ENCODE results near the gene CLEC10A. TPM values are rescaled to one million over a fixed set of nuclear protein-coding genes. Genes with fewer than 3 reads are reported as not detected.

CLEC10A gene
- total and polyA plus RNA-seq, 2 donors (not counting 3 experiments of a cell fraction or from before 2014, with no cell fraction given) = 0.14 TPM; not detected in 1

DNA sequence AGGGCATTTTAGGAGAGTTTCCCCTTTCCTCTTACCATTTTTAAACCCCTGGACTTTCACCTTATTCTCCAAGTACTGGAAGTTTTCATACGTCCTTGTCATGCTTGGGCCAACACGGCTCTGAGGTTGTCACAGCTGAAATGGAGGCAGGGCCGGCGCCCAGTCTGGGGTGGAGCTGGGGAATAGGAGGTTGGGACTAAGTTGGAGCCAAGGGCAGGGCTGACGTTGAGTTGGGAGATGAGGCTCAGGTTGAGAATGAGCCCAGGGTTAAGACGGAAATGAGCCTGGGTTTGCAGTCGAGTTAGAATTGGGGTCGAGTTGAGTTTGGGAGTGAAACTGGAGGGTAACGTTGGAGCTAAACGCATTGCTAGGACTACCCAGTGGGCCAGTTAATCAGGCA lies 1.3 kb downstream of the CLEC10A start:
- ChIA-PET CTCF (interaction anchor here (1.1 kb wide), 3 partner anchors 8 to 136 kb away, joined by 3 read pairs; no protein-coding TSS in a partner anchor), POLR2A (no interaction called here)
- Histone ChIP-seq H3K9me1 (replicated peaks; ENCODE audit: control insufficient read depth, extremely low read depth, insufficient read depth, low read length) (no peaks in the 10 kb centered on the region), H2AFZ (ENCODE audit: low read depth, low read length) (no peak overlapping the region), H3K4me2 (ENCODE audit: insufficient read depth, low read length) (no peak overlapping the region), H3K27me3 (ENCODE audit: control insufficient read depth in 2 of 2, insufficient read depth in 2 of 2, low read length in 2 of 2) (no peaks in the 10 kb centered on the region), H3K9me3 (replicated peaks; ENCODE audit: control insufficient read depth, insufficient read depth, low read length) (no peaks in the 10 kb centered on the region), H3K36me3 (ENCODE audit: control insufficient read depth in 2 of 2, extremely low read depth in 1 of 2, insufficient read depth in 2 of 2, low read length in 2 of 2) (no peaks in the 10 kb centered on the region), H3K4me3 (replicated peaks in 1 of 3; ENCODE audit: insufficient read depth in 1 of 3, low read depth in 1 of 3, low read length in 3 of 3) (no peak overlapping the region), H3K9ac (replicated peaks; ENCODE audit: extremely low read depth, insufficient read depth, low read length) (no peak overlapping the region), H3K27ac (ENCODE audit: insufficient read depth, low read depth, low read length) (no peak overlapping the region), H4K20me1 (replicated peaks; ENCODE audit: control insufficient read depth, extremely low read depth, insufficient read depth, low read length) (no peaks in the 10 kb centered on the region), H3K4me1 (ENCODE audit: control insufficient read depth, extremely low read depth, insufficient read depth, low read length) (peaks cover under 1% of the 10 kb centered on the region), H3K79me2 (ENCODE audit: control insufficient read depth, insufficient read depth, low read length) (no peaks in the 10 kb centered on the region)
- intact Hi-C loops (cut with micrococcal nuclease) (no loop called here), dilution Hi-C loops (cut with MboI; ENCODE audit: extremely low pct_ligation_motif_present, low sequenced_read_pairs) (no loop called here)
- DNase-seq (ENCODE audit: low read depth, low spot score) (no peak), FAIRE-seq (no peak)
- TF ChIP-seq POLR2A (IDR thresholded peaks at IDR 0.05; ENCODE audit: low read depth, low read length) = no peak
- TF ChIP-seq JUN (IDR thresholded peaks at IDR 0.05; ENCODE audit: borderline replicate concordance, insufficient read depth, insufficient read length, low read depth) = no peak
- TF ChIP-seq FOS (IDR thresholded peaks at IDR 0.05; ENCODE audit: borderline replicate concordance, insufficient read depth, low read length) = no peak
- no peak for TF ChIP-seq MAX (IDR thresholded peaks at IDR 0.05; ENCODE audit: insufficient read depth, insufficient read length)
- TF ChIP-seq CTCF (IDR thresholded peaks at IDR 0.05; ENCODE audit: extremely low read depth in 1 of 2, insufficient read depth in 1 of 2, low read depth in 1 of 2, low read length in 2 of 2) = no peak
- TF ChIP-seq EZH2 (IDR thresholded peaks at IDR 0.05; ENCODE audit: borderline replicate concordance, low read depth, low read length, severe bottlenecking) = no peak
- no peak for TF ChIP-seq GATA2 (IDR thresholded peaks at IDR 0.05; ENCODE audit: insufficient read depth, insufficient read length, low read depth, low read length)
- TF ChIP-seq POLR2AphosphoS5 (IDR thresholded peaks at IDR 0.05; ENCODE audit: insufficient read depth, low read depth, low read length) = no peak
- TF ChIP-seq MYC (IDR thresholded peaks at IDR 0.05; ENCODE audit: low read depth, low read length) = no peak
- BruUV-seq (replicated peaks) = no TSS peak

Measured in endothelial cell of umbilical vein (primary cell).